GM18520 (cell line): ENCODE results near the gene SMPX.

Experiments used
- ATAC-seq: cut with Tn5 transposase; IDR thresholded peaks from one replicate; pipeline ENCODE4 v1.9.1; 2021; ENCODE audit not compliant: unreplicated experiment

The SMPX gene

DNA sequence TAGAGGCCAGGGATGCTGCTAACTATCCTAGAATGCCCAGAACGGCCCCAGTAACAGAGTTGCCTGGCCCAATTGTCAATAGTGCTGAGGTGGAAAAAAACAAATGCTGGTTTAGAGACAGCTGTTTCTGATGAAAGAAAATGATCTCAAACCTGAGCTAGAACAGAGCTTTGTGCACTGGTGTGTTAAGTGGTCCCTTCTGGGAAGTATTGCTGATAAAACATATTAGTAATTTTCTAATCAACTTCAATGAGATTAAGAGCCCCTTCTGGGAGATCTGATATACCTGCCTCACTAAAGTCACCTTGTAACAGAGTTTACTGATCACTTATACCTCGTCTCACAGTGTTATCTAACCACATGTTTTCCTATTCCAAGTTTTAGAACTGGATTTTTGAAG lies 42.1 kb downstream of the SMPX start:
- no peak for ATAC-seq

DNA sequence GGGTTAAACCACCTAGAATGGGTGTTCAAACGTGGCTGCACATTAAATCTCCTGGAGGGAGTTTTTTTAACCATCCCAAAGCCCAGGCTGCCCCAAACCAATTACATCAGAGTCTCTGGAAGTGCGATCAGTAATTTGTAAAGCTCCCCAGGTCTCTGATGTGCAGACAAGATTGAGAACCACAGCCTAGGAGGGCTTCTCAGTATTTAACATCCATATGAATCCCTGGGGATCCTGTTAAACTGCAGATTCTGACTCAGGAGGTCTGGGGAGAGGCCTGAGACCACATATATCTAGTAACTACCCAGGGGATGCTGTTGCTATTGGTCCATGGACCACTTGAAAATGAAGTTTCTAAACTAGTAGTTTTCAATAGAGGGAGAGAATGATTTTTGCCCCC lies 42.6 kb downstream of the SMPX start:
- no peak for ATAC-seq

DNA sequence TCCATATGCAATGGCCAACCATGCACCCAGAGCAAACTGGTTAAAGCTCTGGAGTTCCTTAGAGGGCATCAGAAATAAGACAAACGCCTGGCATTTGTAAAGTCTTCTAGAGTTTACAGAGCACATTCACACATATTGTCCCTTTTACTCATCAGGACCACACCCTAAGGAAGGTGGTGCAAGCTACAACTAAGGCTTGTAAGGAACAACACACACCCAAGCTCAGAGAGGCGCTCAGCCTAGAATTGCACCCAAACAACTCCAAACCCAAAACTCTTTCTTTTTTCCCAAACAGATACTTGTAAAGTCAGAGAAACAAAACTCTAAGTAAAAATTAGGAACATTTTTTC lies 46.1 kb downstream of the SMPX start:
- no peak for ATAC-seq

DNA sequence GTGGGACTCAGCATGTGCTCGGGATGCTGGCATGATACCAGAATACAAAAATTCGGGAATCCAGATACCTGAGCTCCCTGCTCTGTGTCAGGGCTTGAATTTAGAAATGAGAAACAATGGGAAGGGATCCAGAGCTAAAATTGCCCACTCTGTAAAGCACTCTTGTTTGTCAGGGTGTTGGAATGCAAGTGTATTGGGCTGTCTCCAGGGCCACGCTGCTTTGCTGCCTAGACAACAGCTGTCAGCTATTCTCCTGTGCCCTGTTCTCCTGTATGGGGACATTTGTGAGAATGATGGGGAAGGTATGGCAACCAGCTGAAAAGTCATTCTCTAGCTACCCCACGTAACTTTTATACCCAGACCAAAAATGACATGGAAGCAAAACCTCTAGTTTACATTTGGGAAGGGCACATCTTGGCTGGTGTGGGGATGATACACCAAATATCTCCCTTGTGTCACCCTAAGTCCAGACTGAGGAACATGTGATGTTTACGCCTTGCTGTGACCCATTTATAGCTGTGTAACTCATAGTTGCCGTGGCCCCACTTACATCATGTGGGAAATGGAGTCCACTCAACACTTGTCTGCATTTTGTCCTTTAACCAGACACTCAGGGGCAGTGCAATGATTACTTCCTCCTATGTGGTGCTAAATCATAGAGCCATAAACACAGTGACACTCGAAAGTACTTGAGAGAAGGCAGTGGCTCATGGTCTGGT lies 46.6 kb downstream of the SMPX start:
- no peak for ATAC-seq

DNA sequence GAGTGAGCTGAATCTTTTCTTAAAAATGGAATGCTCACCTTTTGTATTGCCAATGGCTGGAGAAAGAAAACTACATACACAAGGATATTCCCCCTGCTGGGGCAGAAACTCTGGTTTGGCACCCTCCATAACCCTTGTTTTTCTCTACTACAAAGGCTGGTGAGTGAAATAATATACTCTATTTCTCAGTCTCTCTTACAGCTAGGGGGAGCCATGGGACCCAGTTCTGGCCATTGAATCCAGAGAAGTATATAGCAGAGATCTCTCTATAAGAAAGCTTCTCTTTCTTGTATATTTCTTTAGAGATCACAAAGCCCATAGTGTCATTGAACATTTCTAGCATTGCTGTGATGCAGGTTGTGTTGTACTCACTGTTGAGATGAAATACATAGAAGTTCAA lies 49.8 kb downstream of the SMPX start:
- ATAC-seq, result no peak

DNA sequence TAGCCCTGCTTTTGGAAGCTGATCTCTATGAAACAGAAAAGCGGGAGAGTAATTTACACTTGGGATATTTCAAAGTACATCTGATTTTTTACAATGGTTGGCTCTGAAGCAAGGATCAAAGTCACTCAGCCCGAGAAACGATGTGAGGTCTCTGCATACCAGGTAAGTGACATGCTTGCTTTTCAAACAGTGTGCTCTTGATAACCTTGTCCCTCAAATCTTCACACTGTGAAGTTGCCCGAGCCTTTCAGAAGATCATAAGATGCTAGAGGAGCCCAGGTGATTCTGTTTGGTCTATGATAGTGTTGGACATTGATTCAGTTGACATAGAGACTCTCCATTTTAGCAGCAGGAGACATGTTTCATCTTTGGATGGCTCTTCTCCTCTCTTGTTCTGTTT lies 52.7 kb downstream of the SMPX start:
- no peak for ATAC-seq

DNA sequence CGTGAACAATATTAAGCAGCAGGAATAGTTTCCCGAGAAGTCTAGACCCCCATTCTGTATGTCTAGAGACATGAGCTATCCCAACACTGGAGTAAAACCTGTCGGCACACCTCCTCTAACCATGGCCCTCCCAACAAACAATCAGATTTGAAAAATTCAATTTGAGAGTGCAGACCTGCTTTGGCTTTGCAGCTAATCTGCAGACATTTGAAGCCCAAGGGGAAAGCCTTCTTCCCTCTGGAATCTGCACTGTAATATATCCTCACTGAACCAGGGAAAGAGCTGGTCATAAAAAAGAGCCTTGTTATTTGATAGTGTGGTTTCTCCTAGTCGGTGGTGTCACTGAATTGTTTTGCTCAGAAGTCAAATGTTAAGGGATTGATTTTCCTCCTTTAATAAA lies 55.2 kb downstream of the SMPX start:
- ATAC-seq, result no peak

DNA sequence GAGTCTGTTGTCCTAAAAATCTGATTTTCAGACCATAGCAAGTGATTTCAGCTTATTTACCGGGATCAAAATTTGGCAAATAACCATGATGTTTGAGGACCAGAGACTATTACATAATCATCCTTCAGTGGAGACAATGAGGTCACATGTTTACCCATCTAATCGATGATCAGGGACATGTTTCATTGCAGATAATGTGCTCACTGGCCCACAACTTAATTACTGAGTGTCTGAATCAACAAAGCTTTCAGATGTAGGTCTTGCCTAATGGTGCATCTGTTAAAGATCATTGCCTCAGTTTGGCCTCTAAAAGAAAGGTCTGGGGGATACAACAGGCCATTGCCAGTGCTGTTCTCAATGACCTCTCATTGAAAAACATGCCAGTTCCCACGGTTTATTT lies 56.9 kb downstream of the SMPX start:
- ATAC-seq, result no peak

DNA sequence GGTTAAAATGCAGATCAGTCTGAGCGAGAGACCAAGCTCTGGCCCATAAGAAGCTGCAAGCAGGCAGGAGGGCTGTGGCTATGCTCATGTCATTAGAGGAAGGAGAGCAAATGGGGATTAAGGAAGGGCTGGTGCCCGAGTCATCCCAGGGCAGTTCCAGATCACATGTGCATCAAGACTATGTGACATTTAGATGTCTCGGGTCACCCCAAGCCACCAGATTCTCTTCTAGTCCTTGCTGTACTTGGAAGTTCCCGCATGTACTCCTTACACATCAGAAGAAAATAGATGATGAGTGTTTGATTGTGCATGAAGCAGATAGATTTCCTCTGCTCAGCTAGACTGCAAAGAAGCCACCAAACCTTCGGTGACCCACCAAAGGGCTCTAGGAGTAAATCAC lies 57.6 kb downstream of the SMPX start:
- ATAC-seq, result no peak

DNA sequence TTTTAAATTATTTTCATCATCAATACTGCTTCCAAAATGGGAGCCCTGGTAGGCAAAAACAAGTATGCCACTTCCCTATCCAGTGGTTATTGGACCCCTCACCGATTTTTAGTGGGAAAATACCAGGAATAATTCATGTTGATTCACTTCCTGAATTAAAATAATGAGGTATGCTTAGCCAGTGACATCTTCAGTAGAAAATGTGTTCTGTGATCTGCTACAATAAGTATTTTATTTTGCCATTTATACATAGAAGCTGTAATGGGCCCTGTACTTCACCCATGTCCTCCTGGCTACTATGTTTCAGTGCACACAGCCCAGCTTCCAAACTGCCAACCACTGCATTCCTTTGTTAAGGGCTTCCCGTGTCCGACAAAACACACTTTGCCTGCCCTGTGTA lies 58.8 kb downstream of the SMPX start:
- no peak for ATAC-seq

DNA sequence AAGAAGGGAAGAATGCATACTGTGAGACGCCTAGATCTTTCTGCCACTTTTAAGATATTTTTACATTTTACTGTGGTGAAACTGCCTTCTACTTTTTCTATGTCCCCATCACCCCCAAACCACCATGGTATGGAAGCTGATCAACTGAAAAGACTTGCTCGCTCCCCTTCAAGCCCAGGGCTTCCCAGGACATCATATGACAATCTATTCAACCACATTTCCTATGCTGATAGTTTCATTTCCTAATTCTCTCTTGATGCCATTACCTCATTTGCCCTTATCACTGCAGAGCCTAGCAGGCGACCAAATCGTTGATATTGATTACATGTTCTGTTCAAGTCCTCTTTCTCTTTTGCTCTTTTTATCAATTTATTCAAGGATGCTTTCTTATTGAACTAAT lies 59.6 kb downstream of the SMPX start:
- ATAC-seq, result no peak

DNA sequence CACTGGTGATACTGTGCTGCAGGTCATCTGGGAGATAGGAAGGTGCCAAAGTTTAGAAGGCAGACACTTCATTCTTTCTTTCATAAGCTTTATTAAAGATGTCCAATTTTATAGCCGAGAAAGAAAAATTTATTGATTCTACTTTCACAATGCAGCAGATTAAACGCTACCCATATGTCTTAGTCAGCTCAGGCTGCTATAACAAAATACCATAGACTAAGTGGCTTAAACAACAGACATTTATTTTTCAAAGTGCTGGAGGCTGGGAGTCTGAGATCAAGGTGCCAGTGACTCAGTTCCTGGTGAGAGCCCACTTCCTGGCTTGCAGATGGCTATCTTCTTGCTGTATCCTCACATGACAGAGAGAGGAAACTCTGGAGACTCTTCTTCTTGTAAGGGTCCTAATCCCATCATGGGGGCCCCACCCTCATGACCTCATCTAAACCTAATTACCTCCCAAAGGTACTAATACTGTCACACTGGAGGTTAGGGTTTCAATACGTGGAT lies 66.4 kb downstream of the SMPX start:
- no peak for ATAC-seq

DNA sequence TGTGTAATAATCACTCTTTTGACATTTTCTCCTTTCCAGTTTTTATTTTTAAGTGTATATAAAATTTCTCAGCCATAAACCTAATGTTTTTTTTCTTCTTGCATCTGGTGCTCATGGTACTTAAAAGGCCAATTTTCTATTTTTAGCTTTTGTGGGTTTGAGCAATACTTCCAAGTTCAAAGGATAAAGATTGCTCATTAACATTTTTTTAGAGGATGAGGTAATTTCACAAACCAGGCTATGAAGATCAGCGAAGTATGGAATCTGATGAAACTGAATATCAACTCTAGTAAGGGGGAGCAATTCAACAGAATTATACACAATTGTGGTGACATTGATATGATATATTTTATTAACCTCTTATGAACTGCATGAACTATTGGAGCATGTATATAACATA lies 74.0 kb downstream of the SMPX start:
- ATAC-seq, result no peak

DNA sequence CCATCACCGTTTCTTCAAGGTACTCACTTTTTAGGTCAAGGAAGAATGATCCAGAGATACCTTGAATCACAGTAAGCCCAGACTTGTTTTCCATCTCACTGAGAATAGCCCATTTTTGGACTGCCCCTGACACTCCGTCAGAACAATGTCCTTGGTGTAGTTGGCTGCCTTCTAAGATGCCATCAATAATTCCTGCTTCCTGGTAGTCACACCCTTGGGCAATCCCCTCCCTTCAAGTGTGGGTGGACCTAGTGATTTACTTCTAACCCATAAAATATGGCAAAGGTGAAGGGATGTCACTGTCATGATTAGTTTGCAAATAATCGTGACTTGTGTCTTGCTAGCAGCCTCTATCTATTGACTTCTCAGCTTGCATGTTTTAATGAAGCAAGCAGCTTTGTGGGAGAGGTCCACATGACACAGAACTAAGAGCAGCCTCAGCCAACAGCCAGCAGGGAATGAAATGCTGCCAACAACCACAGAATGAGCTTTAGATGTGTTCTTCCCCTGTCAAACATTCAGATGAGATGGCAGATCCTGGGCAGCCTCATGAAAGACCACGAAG lies 79.8 kb downstream of the SMPX start:
- ATAC-seq, result no peak

DNA sequence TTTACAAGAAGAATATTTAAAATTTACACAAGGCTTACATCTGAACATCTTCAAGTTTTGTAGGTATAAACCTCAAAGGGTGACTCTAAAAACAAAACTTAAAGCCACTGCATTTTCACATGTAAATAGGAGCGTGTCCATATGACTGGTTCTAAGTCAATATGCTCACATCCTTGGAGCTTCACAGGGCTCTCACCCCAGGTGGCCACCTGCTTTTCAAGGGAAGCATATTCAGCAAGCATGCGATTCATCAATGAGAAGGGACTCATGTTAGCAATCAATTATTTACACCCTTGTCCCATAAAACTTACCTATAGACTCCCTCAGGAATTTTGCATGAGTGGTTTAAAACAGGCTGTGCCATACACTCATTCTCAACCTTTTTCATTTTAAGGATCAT lies 82.0 kb downstream of the SMPX start:
- ATAC-seq, result no peak

DNA sequence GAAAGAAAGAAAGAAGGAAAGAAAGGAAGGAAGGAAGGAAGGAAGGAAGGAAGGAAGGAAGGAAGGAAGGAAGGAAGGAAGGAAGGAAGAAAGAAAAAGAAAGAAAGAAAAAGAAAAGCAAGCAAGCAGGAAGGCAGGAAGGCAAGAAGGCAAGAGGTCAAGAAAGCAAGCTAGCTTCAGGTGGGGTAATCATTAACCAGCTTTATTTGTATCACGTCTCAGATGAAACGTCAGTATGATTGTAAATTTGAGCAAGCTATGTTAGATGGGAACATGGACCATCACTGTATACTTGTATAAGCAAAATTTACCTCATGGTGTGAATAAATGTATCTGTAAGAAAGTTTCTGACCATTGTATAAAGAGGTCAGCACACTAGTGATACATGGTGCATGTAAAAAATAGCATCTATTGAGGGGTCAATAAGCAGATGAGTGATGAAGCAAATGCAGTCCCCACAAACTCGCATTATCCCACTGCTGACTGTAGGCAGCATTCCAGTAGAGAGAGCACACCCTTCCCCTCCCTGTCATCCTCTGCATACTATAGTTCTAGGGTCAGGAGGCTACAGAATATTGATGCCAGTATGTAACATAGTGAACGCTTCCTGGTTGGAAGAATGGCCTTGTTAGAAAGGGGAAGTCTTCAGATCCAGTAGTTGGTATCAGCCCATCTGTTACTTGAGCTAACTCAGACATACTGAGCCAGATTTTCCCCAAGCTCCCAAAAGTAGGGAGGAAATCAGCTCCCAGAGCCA lies 83.3 kb downstream of the SMPX start:
- ATAC-seq, result no peak

DNA sequence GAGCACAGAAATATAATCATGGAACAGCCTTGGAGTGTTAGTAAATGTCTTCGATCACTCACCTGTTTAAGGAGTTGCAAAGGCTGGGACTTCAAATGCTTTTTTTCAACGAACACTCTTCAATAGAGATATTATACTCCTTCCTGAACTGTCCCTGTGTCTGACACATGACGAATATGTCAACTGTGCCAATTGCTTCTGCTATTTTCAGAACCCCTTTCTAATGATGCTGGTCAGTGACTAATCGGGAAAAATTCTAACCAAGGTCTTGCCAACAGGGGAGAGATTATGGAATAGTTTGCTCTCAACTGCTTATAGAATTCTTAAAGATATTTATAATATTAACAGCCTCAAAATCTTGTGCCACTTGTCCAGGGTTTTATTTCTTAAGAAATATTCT lies 91.2 kb downstream of the SMPX start:
- no peak for ATAC-seq

DNA sequence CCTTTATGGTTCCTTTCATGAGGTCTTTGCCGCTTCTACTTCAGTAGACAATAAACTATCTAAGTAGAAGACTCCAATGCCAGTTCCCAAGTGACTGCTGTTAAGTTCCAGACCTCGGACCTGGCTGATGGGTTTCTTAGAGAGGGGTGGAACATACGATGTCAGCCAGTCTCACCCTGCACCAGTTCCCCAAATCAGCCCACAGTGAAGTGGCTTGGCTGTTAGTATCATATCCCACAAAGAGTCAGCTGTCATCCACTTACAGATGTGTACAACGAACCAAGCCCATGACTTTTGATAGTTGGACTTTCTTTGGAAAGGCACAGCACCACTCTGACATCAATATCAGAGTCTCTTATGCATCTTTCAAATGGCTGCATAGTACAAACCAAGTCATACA lies 91.7 kb downstream of the SMPX start:
- no peak for ATAC-seq

DNA sequence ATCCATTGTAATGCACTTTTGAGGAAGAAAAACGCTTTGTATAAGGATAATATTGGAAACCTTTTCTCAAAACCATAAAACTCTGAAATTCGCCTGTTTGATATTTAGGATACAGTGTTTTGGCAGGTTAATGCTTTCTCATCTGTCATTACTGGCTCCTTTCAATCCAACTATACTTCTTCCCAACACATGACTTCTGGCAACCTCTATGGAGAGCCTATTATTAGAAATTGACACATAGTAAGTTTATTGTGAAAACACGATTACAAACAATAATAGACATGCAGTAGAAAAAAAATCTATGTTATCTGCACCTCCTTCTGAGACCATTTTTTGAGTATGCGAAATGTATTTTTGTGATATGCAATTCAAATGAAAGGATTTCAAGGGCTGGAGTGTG lies 95.2 kb downstream of the SMPX start:
- no peak for ATAC-seq

DNA sequence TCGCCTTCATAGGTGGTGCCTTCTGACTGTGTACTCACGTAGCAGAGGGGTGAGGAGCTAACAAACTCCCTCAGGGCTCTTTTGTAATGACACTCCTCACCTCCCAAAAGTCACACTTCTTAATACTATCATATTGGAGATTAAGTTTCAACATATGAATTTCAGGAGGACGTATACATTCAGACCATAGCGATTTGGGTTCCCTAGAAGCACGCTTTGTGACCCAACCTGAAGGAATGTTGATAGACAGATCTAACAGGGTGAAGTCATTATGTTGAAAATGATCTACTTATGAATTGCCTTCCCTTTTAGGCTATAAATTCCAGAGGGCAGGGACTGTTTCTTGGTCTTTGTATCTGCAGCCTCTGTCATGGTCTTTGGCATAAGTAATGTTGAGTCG lies 96.6 kb downstream of the SMPX start:
- no peak for ATAC-seq

DNA sequence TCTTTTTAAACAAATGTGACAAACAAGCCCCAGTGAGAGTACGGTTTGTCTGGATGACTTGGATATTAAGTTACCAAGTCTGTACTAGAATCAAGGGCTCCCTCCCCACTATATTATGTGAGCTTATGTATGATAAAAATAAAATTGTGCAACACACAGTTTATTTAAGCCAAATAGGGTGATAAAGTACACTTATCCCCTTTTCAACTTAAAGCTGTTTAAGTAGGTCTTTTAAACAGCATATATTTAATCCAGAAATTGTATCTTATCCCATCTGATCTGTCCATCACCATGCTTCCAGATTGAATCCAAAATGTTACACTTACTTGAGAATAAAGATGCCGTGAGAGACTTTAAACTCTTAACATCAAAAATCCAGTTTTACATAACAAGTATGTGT lies 97.8 kb downstream of the SMPX start:
- no peak for ATAC-seq

DNA sequence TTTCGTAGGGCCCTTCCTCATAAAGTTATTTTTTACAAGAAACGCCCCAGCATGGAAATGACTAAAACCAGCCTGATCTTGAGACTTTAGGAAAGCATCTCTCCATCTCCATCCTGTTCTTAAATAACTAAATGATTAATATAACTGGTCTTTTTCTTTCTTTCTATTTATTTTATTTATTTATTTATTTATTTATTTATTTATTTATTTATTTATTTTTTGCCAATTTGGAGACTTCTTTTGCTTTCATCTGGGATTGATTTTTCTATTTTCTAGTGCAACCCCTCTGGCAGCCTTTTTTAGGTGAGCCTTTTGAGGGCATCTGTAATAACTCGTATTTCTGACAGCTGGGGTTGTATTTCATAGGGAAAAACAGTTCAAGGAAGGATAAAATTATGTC lies 98.6 kb downstream of the SMPX start:
- no peak for ATAC-seq
